HepG2 (cell line): ENCODE measurements around the gene SIVA1. TPM values are rescaled to one million over a fixed set of nuclear protein-coding genes. Genes with fewer than 3 reads are reported as not detected.

Experiments used
- ARID2 ChIP-seq: sonication (generic); formaldehyde crosslinking; IDR thresholded peaks from 2 replicates; pipeline ENCODE4 v1.8.1; 2022; ENCODE audit warnings: mild to moderate bottlenecking, missing genetic modification reagents, borderline replicate concordance
- DNMT1 ChIP-seq: sonication (generic); formaldehyde crosslinking; IDR thresholded peaks from 2 replicates; pipeline ENCODE4 v1.5.1; 2020; ENCODE audit warnings: mild to moderate bottlenecking, missing genetic modification reagents
- FOSL2 ChIP-seq: sonication (generic); formaldehyde crosslinking; IDR thresholded peaks from 2 replicates; pipeline ENCODE4 v1.4.0; 2020; ENCODE audit warnings: missing genetic modification reagents
- HNF4G ChIP-seq, 2 experiments: sonication (generic) in 1 of 2; formaldehyde crosslinking in 1 of 2; IDR thresholded peaks; 2 replicates each; pipeline versions ENCODE4 v1.4.0 to v1.6.1; 2011 to 2020; ENCODE audit warnings: borderline replicate concordance in 2 of 2, low read depth in 2 of 2, mild to moderate bottlenecking in 2 of 2, low read length in 1 of 2, missing genetic modification reagents in 1 of 2, moderate library complexity in 1 of 2
- HOXA9 ChIP-seq: sonication (generic); formaldehyde crosslinking; IDR thresholded peaks from 2 replicates; pipeline ENCODE4 v1.8.1; 2022; ENCODE audit warnings: missing genetic modification reagents, mild to moderate bottlenecking, moderate library complexity, borderline replicate concordance
- KDM3A ChIP-seq: IDR thresholded peaks from 2 replicates; pipeline ENCODE4 v1.6.1; 2018; ENCODE audit warnings: low read depth, missing compliant biosample characterization
- MBD4 ChIP-seq: IDR thresholded peaks from 2 replicates; pipeline ENCODE4 v1.6.1; 2012; ENCODE audit warnings: low read length, inconsistent platforms, borderline replicate concordance
- RBFOX2 ChIP-seq: fragments of 200-400 bp; formaldehyde crosslinking; IDR thresholded peaks from 2 replicates; pipeline ENCODE4 v1.6.1; 2017; ENCODE audit warnings: low read depth, mild to moderate bottlenecking, low read length
- STAG1 ChIP-seq: sonication (generic); formaldehyde crosslinking; IDR thresholded peaks from 2 replicates; pipeline ENCODE4 v1.4.0; 2020; ENCODE audit warnings: missing genetic modification reagents
- TBL1XR1 ChIP-seq: fragments of 150-350 bp; IDR thresholded peaks from 2 replicates; pipeline ENCODE4 v1.6.1; 2014; ENCODE audit warnings: borderline replicate concordance, low read length; ENCODE audit not compliant: partially characterized antibody
- TEAD3 ChIP-seq: optimal IDR thresholded peaks from 2 replicates; pipeline ENCODE3; 2016; ENCODE audit warnings: borderline replicate concordance
- ZFX ChIP-seq: sonication (generic); formaldehyde crosslinking; IDR thresholded peaks from 2 replicates; pipeline ENCODE4 v1.4.0; 2020; ENCODE audit warnings: mild to moderate bottlenecking, low read depth, missing genetic modification reagents, moderate library complexity
- ZIK1 ChIP-seq: sonication (generic); formaldehyde crosslinking; IDR thresholded peaks from 2 replicates; pipeline ENCODE4 v1.5.0; 2020; ENCODE audit warnings: mild to moderate bottlenecking, low read depth, missing genetic modification reagents, borderline replicate concordance
- ZNF616 ChIP-seq: sonication (generic); formaldehyde crosslinking; IDR thresholded peaks from 2 replicates; pipeline ENCODE4 v1.5.0; 2020; ENCODE audit warnings: low read depth, mild to moderate bottlenecking, missing genetic modification reagents
- ZNF780A ChIP-seq: sonication (generic); formaldehyde crosslinking; IDR thresholded peaks from 2 replicates; pipeline ENCODE4 v1.8.0; 2022; ENCODE audit warnings: mild to moderate bottlenecking, missing genetic modification reagents, moderate library complexity
- ZNF841 ChIP-seq: sonication (generic); formaldehyde crosslinking; IDR thresholded peaks from 2 replicates; pipeline ENCODE4 v1.8.1; 2023; ENCODE audit warnings: missing genetic modification reagents, borderline replicate concordance
- polyA plus RNA-seq, 8 experiments: library from polyadenylated mRNA; depleted of rRNA in 3 of 8; stranded (reverse) in 7 of 8; unstranded in 1 of 8; fragments of >200 nt; fragmentation: Illumina TruSeq in 4 of 8; extraction: Trizol in 4 of 8; gene quantifications; 2 replicates each; pipeline versions ENCODE4 v1.2.1 to v1.2.3, GENCODE V29; 2011 to 2016; ENCODE audit warnings: low read depth in 4 of 8, missing spikeins in 1 of 8, mixed read lengths in 1 of 8; ENCODE audit not compliant: insufficient read depth in 1 of 8
- total RNA-seq, 5 experiments: library from RNA; depleted of rRNA; stranded (reverse); fragments of >200 nt; fragmentation: Illumina TruSeq; extraction: Trizol; gene quantifications; 2 replicates each; pipeline ENCODE4 v1.2.3, GENCODE V29; 2016; ENCODE audit warnings: low read depth in 1 of 5
- TF ChIP-seq, protein P1 (sequence below): IDR thresholded peaks from 2 replicates; pipeline ENCODE4 v1.6.1; 2018; ENCODE audit warnings: missing genetic modification reagents, mild to moderate bottlenecking, missing compliant biosample characterization
- TF ChIP-seq, protein P2 (sequence below): sonication (generic); formaldehyde crosslinking; IDR thresholded peaks from 2 replicates; pipeline ENCODE4 v1.8.0; 2022; ENCODE audit warnings: low read depth, missing genetic modification reagents
- TF ChIP-seq, protein P3 (sequence below): sonication (generic); formaldehyde crosslinking; IDR thresholded peaks from 2 replicates; pipeline ENCODE4 v1.5.0; 2020; ENCODE audit warnings: missing genetic modification reagents
- TF ChIP-seq, protein P4 (sequence below): sonication (generic); formaldehyde crosslinking; IDR thresholded peaks from 2 replicates; pipeline ENCODE4 v1.5.1; 2020; ENCODE audit warnings: mild to moderate bottlenecking, moderate library complexity, missing genetic modification reagents
- TF ChIP-seq, protein P5 (sequence below): sonication (generic); formaldehyde crosslinking; IDR thresholded peaks from 2 replicates; pipeline ENCODE4 v1.4.0; 2020; ENCODE audit warnings: mild to moderate bottlenecking, missing genetic modification reagents

Gene SIVA1
- total and polyA plus RNA-seq, 2 of the 13 experiments (the other 11 are each of a cell fraction or from before 2014, with no cell fraction given) = 123 to 186 TPM

DNA sequence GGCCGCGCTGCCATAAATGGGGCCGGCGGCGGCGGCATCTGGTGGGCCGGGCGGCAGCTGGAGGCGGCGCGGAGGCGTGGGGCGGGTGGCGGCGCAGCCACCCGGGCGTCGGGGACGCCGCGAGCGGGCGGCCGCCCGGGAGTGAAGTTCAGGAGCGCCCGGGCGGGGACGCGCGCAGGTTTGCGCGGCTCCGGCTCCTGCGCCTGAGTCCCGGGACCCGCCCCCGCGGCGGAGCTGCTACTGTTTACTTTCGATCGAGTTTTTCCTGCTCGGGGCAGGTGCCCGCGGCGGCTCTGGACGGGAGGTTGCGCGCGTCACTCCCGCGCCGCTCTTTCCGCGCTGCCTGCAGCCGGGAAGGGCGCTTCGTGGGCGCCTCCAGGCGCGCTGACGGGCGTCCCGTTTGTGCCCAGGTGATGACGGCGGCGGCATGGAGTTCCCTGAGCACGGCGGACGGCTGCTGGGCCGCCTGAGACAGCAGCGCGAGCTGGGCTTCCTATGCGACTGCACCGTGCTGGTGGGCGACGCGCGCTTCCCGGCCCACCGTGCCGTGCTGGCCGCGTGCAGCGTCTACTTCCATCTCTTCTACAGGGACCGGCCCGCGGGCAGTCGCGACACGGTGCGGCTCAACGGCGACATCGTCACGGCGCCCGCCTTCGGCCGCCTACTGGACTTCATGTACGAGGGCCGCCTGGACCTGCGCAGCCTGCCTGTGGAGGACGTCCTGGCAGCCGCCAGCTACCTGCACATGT, 48.0 kb downstream of the SIVA1 start, which contains the start of gene ZBTB42 (continued):
- TF ChIP-seq, protein P1, sequence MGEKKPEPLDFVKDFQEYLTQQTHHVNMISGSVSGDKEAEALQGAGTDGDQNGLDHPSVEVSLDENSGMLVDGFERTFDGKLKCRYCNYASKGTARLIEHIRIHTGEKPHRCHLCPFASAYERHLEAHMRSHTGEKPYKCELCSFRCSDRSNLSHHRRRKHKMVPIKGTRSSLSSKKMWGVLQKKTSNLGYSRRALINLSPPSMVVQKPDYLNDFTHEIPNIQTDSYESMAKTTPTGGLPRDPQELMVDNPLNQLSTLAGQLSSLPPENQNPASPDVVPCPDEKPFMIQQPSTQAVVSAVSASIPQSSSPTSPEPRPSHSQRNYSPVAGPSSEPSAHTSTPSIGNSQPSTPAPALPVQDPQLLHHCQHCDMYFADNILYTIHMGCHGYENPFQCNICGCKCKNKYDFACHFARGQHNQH (CRISPR knock-in tag) = 0 out of 2 replicates have a peak, but pooled peaks have one; percentile 30
- TF ChIP-seq RBFOX2 = peak; percentile 79
- TF ChIP-seq, protein P2, sequence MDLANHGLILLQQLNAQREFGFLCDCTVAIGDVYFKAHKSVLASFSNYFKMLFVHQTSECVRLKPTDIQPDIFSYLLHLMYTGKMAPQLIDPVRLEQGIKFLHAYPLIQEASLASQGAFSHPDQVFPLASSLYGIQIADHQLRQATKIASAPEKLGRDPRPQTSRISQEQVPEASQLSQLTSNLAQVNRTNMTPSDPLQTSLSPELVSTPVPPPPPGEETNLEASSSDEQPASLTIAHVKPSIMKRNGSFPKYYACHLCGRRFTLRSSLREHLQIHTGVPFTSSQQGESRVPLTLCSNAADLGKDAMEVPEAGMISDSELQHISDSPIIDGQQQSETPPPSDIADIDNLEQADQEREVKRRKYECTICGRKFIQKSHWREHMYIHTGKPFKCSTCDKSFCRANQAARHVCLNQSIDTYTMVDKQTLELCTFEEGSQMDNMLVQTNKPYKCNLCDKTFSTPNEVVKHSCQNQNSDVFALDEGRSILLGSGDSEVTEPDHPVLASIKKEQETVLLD = 0 out of 2 replicates have a peak, but pooled peaks have one; percentile 29
- peak; percentile 70; the same call in 1 of the 2 replicates for TF ChIP-seq ARID2 (CRISPR knock-in tag)
- TF ChIP-seq TBL1XR1 = no peak
- 0 out of 2 replicates have a peak, but pooled peaks have one; percentile 7 for TF ChIP-seq FOSL2 (CRISPR knock-in tag)
- TF ChIP-seq, protein P3, sequence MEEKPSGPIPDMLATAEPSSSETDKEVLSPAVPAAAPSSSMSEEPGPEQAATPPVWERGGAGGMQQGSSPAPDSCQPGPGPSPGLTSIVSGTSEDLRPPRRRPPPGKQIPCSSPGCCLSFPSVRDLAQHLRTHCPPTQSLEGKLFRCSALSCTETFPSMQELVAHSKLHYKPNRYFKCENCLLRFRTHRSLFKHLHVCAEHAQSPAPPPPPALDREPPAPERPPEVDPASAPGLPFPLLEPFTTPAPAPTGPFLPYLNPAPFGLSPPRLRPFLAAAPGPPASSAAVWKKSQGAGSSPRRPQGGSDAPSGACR (CRISPR knock-in tag) = peak; percentile 53; the same call in 1 of the 2 replicates
- no peak for TF ChIP-seq HNF4G (IDR thresholded peaks at IDR 0.05; ENCODE audit: borderline replicate concordance, low read depth, low read length)
- peak; percentile 72; the same call in 1 of the 2 replicates for TF ChIP-seq HNF4G (CRISPR knock-in tag; IDR thresholded peaks at IDR 0.05; ENCODE audit: borderline replicate concordance, low read depth)
- no peak for TF ChIP-seq ZNF841 (CRISPR knock-in tag)
- TF ChIP-seq ZNF616 (CRISPR knock-in tag) = peak; percentile 39; the same call in 1 of the 2 replicates
- TF ChIP-seq ZNF780A (CRISPR knock-in tag) = no peak
- TF ChIP-seq HOXA9 (CRISPR knock-in tag) = peak; percentile 51; the same call in 1 of the 2 replicates
- TF ChIP-seq ZFX = peak; percentile 49
- TF ChIP-seq TEAD3 (CRISPR knock-in tag) = peak; percentile 13
- 0 out of 2 replicates have a peak, but pooled peaks have one; percentile 37 for TF ChIP-seq DNMT1 (CRISPR knock-in tag)
- TF ChIP-seq, protein P4, sequence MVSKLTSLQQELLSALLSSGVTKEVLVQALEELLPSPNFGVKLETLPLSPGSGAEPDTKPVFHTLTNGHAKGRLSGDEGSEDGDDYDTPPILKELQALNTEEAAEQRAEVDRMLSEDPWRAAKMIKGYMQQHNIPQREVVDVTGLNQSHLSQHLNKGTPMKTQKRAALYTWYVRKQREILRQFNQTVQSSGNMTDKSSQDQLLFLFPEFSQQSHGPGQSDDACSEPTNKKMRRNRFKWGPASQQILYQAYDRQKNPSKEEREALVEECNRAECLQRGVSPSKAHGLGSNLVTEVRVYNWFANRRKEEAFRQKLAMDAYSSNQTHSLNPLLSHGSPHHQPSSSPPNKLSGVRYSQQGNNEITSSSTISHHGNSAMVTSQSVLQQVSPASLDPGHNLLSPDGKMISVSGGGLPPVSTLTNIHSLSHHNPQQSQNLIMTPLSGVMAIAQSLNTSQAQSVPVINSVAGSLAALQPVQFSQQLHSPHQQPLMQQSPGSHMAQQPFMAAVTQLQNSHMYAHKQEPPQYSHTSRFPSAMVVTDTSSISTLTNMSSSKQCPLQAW (CRISPR knock-in tag) = peak; percentile 66; the same call in 1 of the 2 replicates
- TF ChIP-seq, protein P5, sequence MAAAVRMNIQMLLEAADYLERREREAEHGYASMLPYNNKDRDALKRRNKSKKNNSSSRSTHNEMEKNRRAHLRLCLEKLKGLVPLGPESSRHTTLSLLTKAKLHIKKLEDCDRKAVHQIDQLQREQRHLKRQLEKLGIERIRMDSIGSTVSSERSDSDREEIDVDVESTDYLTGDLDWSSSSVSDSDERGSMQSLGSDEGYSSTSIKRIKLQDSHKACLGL = peak; percentile 45; the same call in 1 of the 2 replicates
- no peak; the same call in 1 of the 2 replicates for TF ChIP-seq KDM3A (CRISPR knock-in tag)
- no peak for TF ChIP-seq MBD4
- no peak; the same call in 1 of the 2 replicates for TF ChIP-seq ZIK1 (CRISPR knock-in tag)
- TF ChIP-seq STAG1 (CRISPR knock-in tag) = no peak
